PC-3 (cell line): ENCODE measurements around the gene MXRA7. TPM values are rescaled to one million over a fixed set of nuclear protein-coding genes. Genes with fewer than 3 reads are reported as not detected.

Experiments used
- ATAC-seq: fragments of 200-7000 bp; cut with Tn5 transposase; 2 replicates; pipeline ENCODE4 v1.9.1; 2020; ENCODE audit warnings: mild to moderate bottlenecking, moderate library complexity
- BruUV-seq: library from RNA; stranded (reverse); fragments of 400-500 nt; replicated peaks from 2 replicates; lab custom pipeline; 2021; lab: Mats Ljungman, UMichigan
- CTCF ChIA-PET: fragments of 300-600 bp; sonication (Branson Sonifier 250); formaldehyde crosslinking; loops from one replicate; lab custom pipeline; 2022; ENCODE audit warnings: antibody characterized with exemption; lab: Charles Lee
- POLR2A ChIA-PET: fragments of 300-600 bp; sonication (Branson Sonifier 250); formaldehyde crosslinking; loops from one replicate; lab custom pipeline; 2022; ENCODE audit warnings: antibody characterized with exemption; ENCODE audit not compliant: unreplicated experiment; lab: Charles Lee
- DNase-seq: peaks from one replicate; pipeline ENCODE4 v3.0.0-alpha.2; 2015
- H2AFZ ChIP-seq: fragments of 300-600 bp; sonication (generic); 2 replicates; pipeline ENCODE4 v1.6.0; 2016; ENCODE audit warnings: antibody characterized with exemption, low read length
- H3F3A ChIP-seq: fragments of 300-600 bp; sonication (generic); one replicate; pipeline ENCODE4 v1.6.0; 2017; ENCODE audit warnings: antibody characterized with exemption, low read length, control low read depth, mild to moderate bottlenecking; ENCODE audit not compliant: unreplicated experiment
- H3K27ac ChIP-seq: fragments of 300-600 bp; sonication (generic); 2 replicates; pipeline ENCODE4 v1.5.1; 2016; ENCODE audit warnings: mild to moderate bottlenecking, low read length
- H3K27me3 ChIP-seq: fragments of 300-600 bp; sonication (generic); 2 replicates; pipeline ENCODE4 v1.6.1; 2016; ENCODE audit warnings: low read length, mixed read lengths
- H3K36me3 ChIP-seq: fragments of 300-600 bp; sonication (generic); 2 replicates; pipeline ENCODE4 v1.6.1; 2016; ENCODE audit warnings: low read depth, mixed run types, low read length, mixed read lengths
- H3K4me1 ChIP-seq: fragments of 300-600 bp; sonication (generic); 2 replicates; pipeline ENCODE4 v1.5.1; 2016; ENCODE audit warnings: low read length; ENCODE audit not compliant: insufficient read depth
- H3K4me2 ChIP-seq: fragments of 300-600 bp; sonication (generic); 2 replicates; pipeline ENCODE4 v1.6.0; 2016; ENCODE audit warnings: low read length
- H3K4me3 ChIP-seq: fragments of 300-600 bp; sonication (generic); 2 replicates; pipeline ENCODE4 v1.5.1; 2016; ENCODE audit warnings: mild to moderate bottlenecking, low read length, mixed read lengths
- H3K79me2 ChIP-seq: fragments of 300-600 bp; sonication (generic); 2 replicates; pipeline ENCODE4 v1.6.1; 2017; ENCODE audit warnings: low read length, mixed read lengths
- H3K9ac ChIP-seq: fragments of 300-600 bp; sonication (generic); 2 replicates; pipeline ENCODE4 v1.6.0; 2016; ENCODE audit warnings: mild to moderate bottlenecking, low read length
- H3K9me2 ChIP-seq: fragments of 300-600 bp; sonication (generic); replicated peaks from 2 replicates; pipeline ENCODE4 v1.6.1; 2016; ENCODE audit warnings: mixed run types, low read length, mixed read lengths
- H3K9me3 ChIP-seq: fragments of 300-600 bp; sonication (generic); 2 replicates; pipeline ENCODE4 v1.6.1; 2016; ENCODE audit warnings: low read length, mixed read lengths
- H4K20me1 ChIP-seq: fragments of 300-600 bp; sonication (generic); 2 replicates; pipeline ENCODE4 v1.6.1; 2016; ENCODE audit warnings: low read length, mixed read lengths
- EZH2 ChIP-seq: fragments of 300-600 bp; sonication (generic); IDR thresholded peaks from one replicate; pipeline ENCODE4 v1.6.1; 2017; ENCODE audit warnings: antibody characterized with exemption, mild to moderate bottlenecking, low read length; ENCODE audit not compliant: unreplicated experiment
- EZH2phosphoT487 ChIP-seq: fragments of 300-600 bp; sonication (generic); IDR thresholded peaks from 2 replicates; pipeline ENCODE4 v1.6.1; 2018; ENCODE audit warnings: mild to moderate bottlenecking, antibody characterized with exemption, low read length, borderline replicate concordance
- intact Hi-C: fragments of 100-400 bp; cut with micrococcal nuclease; formaldehyde crosslinking; loops from 2 replicates; pipeline ENCODE4 v1.9.0; 2023
- total RNA-seq: library from RNA; depleted of rRNA; stranded (reverse); fragments of >200 nt; gene quantifications from 2 replicates; pipeline ENCODE4 v1.2.3, GENCODE V29; 2014
- TF ChIP-seq, protein P1 (sequence below): fragments of 300-600 bp; sonication (generic); conservative IDR thresholded peaks from 2 replicates; pipeline ENCODE4 v1.5.1; 2017; ENCODE audit warnings: antibody characterized with exemption, low read depth, mild to moderate bottlenecking, low read length

Gene MXRA7
- total RNA-seq, 1 experiment from 2014 or later: 98.3 TPM

DNA sequence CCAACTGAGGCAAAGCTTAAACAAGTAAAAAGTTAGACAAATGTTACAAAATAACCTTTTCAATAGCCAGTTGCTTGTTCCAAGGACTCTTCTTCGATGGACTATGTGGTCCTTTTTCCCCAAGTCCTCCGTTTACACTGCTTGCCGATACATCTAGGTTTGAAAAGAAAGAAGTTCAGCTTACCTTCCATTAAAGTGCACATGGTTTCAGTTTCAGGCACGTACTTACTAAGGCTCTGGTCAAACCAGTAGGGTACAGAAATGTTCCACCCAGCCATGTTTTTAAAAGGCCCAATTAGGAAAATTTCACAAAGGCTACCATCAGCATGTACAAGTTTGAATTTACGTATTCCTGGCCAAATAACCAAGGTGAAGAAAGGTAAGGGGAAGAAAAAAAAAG is 24.2 kb upstream of the MXRA7 start:
- no peaks in the 10 kb centered on the region for H3K27me3 ChIP-seq
- no peaks in the 10 kb centered on the region for H3K9me3 ChIP-seq
- intact Hi-C loops: loop anchor here (1.0 to 10.0 kb wide), 2 partner anchors 8 to 550 kb away; no protein-coding TSS in a partner anchor
- TF ChIP-seq EZH2phosphoT487 (no peak), EZH2 (no peak)
- TF ChIP-seq, protein P1, sequence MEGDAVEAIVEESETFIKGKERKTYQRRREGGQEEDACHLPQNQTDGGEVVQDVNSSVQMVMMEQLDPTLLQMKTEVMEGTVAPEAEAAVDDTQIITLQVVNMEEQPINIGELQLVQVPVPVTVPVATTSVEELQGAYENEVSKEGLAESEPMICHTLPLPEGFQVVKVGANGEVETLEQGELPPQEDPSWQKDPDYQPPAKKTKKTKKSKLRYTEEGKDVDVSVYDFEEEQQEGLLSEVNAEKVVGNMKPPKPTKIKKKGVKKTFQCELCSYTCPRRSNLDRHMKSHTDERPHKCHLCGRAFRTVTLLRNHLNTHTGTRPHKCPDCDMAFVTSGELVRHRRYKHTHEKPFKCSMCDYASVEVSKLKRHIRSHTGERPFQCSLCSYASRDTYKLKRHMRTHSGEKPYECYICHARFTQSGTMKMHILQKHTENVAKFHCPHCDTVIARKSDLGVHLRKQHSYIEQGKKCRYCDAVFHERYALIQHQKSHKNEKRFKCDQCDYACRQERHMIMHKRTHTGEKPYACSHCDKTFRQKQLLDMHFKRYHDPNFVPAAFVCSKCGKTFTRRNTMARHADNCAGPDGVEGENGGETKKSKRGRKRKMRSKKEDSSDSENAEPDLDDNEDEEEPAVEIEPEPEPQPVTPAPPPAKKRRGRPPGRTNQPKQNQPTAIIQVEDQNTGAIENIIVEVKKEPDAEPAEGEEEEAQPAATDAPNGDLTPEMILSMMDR: no peak
- peaks cover 27% of the 10 kb centered on the region for H3F3A ChIP-seq
- H3K9ac ChIP-seq: peak overlapping the region; percentile 98
- peaks cover 49% of the 10 kb centered on the region for H3K36me3 ChIP-seq
- peak overlapping the region; percentile 89 for H3K4me3 ChIP-seq
- BruUV-seq: no TSS peak
- H3K4me1 ChIP-seq: peaks cover 30% of the 10 kb centered on the region
- ATAC-seq: no peak
- POLR2A ChIA-PET: no interaction called here
- H3K27ac ChIP-seq: no peak overlapping the region
- H3K4me2 ChIP-seq: peak overlapping the region; percentile 83
- no peak overlapping the region for H2AFZ ChIP-seq
- H3K79me2 ChIP-seq: peaks cover 83% of the 10 kb centered on the region
- peaks cover 45% of the 10 kb centered on the region for H4K20me1 ChIP-seq
- CTCF ChIA-PET: interaction anchor here (0.6 kb wide), 2 partner anchors 137 to 158 kb away, joined by 4 read pairs; no protein-coding TSS in a partner anchor
- H3K9me2 ChIP-seq: no peaks in the 10 kb centered on the region
- peak; percentile 44 for DNase-seq

DNA sequence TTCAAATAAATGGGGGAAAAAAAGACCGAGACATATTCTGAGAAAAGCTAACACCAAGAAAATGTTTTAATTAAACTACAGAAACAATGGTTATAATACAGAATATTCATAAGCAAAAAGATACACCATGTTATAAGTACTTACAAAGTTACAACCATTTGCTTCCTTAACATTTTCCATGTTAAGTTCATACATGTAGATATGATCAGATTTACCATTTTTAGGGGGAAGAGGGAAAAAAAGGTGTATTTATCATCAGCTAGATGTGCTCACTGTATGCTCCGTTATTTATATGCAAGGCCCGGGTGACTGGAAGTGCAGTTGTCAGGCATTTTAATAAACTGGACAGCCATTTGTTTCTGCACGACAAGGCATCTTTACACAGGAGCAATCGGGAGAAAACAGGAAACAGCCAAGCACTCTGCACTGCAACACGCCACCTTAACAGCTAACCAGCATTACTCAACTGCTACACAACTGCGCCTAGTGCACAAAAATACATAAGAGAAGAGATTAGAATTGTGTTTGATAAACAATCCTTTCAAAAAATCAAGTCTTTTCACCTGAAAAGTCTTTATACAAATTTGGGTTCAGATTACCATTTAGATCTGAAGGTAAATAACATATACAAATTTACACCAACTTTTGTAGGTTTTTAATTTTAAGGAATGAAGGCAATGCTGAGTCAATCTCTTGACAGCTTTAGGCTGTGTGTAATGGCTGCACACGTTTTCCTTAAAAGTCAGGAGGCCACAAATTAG is 23.5 kb upstream of the MXRA7 start:
- POLR2A ChIA-PET: no interaction called here
- H4K20me1 ChIP-seq: peaks cover 45% of the 10 kb centered on the region

More for the DNA sequence above, 23.5 kb upstream of the MXRA7 start:
- TF ChIP-seq, protein P1: no peak
- no peak for TF ChIP-seq EZH2phosphoT487
- TF ChIP-seq EZH2: no peak
- no peaks in the 10 kb centered on the region for H3K9me2 ChIP-seq
- H3F3A ChIP-seq: peaks cover 27% of the 10 kb centered on the region
- CTCF ChIA-PET: no interaction called here
- peak overlapping the region; percentile 89 for H3K4me3 ChIP-seq
- no TSS peak for BruUV-seq
- peak overlapping the region; percentile 98 for H3K9ac ChIP-seq
- H3K27ac ChIP-seq: no peak overlapping the region
- H3K4me1 ChIP-seq: peaks cover 26% of the 10 kb centered on the region
- DNase-seq (no peak), ATAC-seq (no peak)
- peaks cover 49% of the 10 kb centered on the region for H3K36me3 ChIP-seq
- H3K79me2 ChIP-seq: peaks cover 85% of the 10 kb centered on the region
- no peaks in the 10 kb centered on the region for H3K9me3 ChIP-seq
- intact Hi-C loops: loop anchor here (10.0 kb wide), 1 partner anchor 551 kb away; no protein-coding TSS in a partner anchor
- H2AFZ ChIP-seq: no peak overlapping the region
- H3K27me3 ChIP-seq: no peaks in the 10 kb centered on the region
- peak overlapping the region; percentile 83 for H3K4me2 ChIP-seq
